Karpas-422 (cell line): ENCODE data around the gene BRD1. TPM values are rescaled to one million over a fixed set of nuclear protein-coding genes. Genes with fewer than 3 reads are reported as not detected.
"Not testable (repeated sequence)": the region's sequence is repeated elsewhere in the genome, so short reads cannot be mapped to it uniquely, and the experiment has no call there.

Experiments used
- DNase-seq: peaks from one replicate; pipeline ENCODE4 v3.0.0-alpha.2; 2015
- H2AFZ ChIP-seq: fragments of 200-600 bp; sonication (generic); 2 replicates; pipeline ENCODE4 v1.6.1; 2014; ENCODE audit warnings: antibody characterized with exemption, low read length, mixed read lengths
- H3K27ac ChIP-seq: fragments of 200-600 bp; sonication (generic); 2 replicates; pipeline ENCODE4 v1.5.1; 2014; ENCODE audit warnings: mild to moderate bottlenecking, low read length, moderate library complexity
- H3K27me3 ChIP-seq: fragments of 200-600 bp; sonication (generic); 2 replicates; pipeline ENCODE4 v1.6.1; 2014; ENCODE audit warnings: low read length, mixed read lengths
- H3K36me3 ChIP-seq: fragments of 200-600 bp; sonication (generic); 2 replicates; pipeline ENCODE4 v1.6.1; 2014; ENCODE audit warnings: low read length, mixed read lengths; ENCODE audit not compliant: insufficient read depth
- H3K4me1 ChIP-seq: fragments of 200-600 bp; sonication (generic); 2 replicates; pipeline ENCODE4 v1.6.1; 2014; ENCODE audit warnings: mild to moderate bottlenecking, low read length, mixed read lengths
- H3K4me2 ChIP-seq: fragments of 200-600 bp; sonication (generic); 2 replicates; pipeline ENCODE4 v1.6.1; 2014; ENCODE audit warnings: low read length, low read depth, mild to moderate bottlenecking; ENCODE audit not compliant: poor library complexity, severe bottlenecking
- H3K4me3 ChIP-seq: fragments of 200-600 bp; sonication (generic); 2 replicates; pipeline ENCODE4 v1.5.1; 2014; ENCODE audit warnings: mild to moderate bottlenecking, antibody characterized with exemption, low read length, mixed read lengths
- H3K79me2 ChIP-seq: fragments of 200-600 bp; sonication (generic); 2 replicates; pipeline ENCODE4 v1.6.1; 2014; ENCODE audit warnings: mild to moderate bottlenecking, low read length, mixed read lengths
- H3K9ac ChIP-seq: fragments of 200-600 bp; sonication (generic); 2 replicates; pipeline ENCODE4 v1.6.0; 2014; ENCODE audit warnings: low read length
- H3K9me2 ChIP-seq: fragments of 200-600 bp; sonication (generic), shearing (Covaris generic); replicated peaks from 2 replicates; pipeline ENCODE4 v1.6.0; 2014; ENCODE audit warnings: mild to moderate bottlenecking, low read length, moderate library complexity; ENCODE audit not compliant: insufficient read depth
- H3K9me3 ChIP-seq: fragments of 300-700, 200-600 bp; sonication (generic); 2 replicates; pipeline ENCODE4 v1.6.1; 2014; ENCODE audit warnings: low read length, mixed read lengths
- H4K20me1 ChIP-seq: fragments of 200-600 bp; sonication (generic); 2 replicates; pipeline ENCODE4 v1.6.1; 2014; ENCODE audit warnings: mild to moderate bottlenecking, antibody characterized with exemption, low read length, low read depth; ENCODE audit not compliant: insufficient read depth
- total RNA-seq: library from RNA; depleted of rRNA; stranded (reverse); fragments of >200 nt; shearing (Covaris generic); gene quantifications from 2 replicates; pipeline ENCODE4 v1.2.3, GENCODE V29; 2014; ENCODE audit warnings: low replicate concordance

Gene BRD1
- total RNA-seq, 1 experiment from 2014 or later = 16.0 TPM

DNA sequence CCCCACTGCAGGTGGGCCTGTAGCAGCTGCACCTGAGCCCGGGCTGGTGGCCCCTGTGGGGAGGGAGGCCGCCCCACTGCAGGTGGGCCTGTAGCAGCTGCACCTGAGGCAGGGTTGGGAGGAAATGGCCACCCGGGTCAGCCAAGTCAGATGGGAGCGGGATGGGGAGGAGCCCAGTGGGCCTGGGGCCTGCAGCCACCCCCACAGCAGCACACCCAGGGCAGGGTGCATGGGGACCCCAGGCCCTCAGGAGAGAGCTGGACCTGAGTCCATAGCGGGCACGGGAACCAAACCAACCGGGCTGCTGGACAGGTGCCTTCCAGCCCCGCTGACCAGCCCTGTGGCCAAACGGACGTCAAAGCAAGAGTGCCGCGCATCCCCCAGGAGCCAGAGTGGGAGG is 61.7 kb downstream of the BRD1 start:
- no peak overlapping the region for H3K9ac ChIP-seq
- H2AFZ ChIP-seq = no peak overlapping the region
- no peak for DNase-seq
- no peaks in the 10 kb centered on the region for H3K36me3 ChIP-seq
- no peaks in the 10 kb centered on the region for H3K27me3 ChIP-seq
- H3K4me3 ChIP-seq = no peak overlapping the region
- no peaks in the 10 kb centered on the region for H3K9me2 ChIP-seq
- H3K4me2 ChIP-seq = no peak overlapping the region
- no peaks in the 10 kb centered on the region for H3K4me1 ChIP-seq
- H3K79me2 ChIP-seq = no peaks in the 10 kb centered on the region
- H3K9me3 ChIP-seq = no peaks in the 10 kb centered on the region; the same call in 1 of the 2 replicates
- no peaks in the 10 kb centered on the region for H4K20me1 ChIP-seq
- no peak overlapping the region for H3K27ac ChIP-seq

DNA sequence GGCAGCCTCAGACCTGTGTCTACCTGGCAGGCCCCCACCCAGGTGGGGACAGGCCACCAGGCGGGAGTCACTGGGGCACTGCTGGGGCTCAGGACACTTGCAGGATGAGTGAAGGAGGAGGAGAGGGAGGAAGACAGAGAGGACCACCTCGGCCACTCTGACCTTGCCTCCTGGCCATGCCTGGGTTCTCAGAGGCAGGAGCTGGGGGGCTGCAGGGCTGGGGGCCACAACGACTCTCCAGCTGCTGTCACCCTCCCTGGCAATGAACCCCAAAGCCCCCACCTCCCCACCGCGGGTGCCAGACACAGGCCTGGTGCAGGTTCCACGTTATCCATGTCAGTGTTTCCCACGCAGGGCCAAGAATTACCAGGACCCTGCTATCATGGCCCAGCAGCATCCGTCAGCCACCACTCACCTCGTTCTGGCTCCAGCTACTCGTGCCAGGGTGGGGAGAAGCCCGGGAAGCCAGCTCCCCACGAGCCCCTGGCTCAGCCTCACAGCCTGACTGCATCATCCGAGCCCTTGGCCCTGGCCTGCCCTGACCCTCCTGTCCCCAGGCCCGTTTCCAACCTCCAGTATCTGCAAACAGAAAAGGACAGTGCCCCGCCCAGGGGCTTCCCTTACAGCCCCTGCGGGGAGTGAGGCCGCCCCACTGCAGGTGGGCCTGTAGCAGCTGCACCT is 62.4 kb downstream of the BRD1 start:
- Histone ChIP-seq H4K20me1 (no peaks in the 10 kb centered on the region), H3K4me1 (no peaks in the 10 kb centered on the region), H3K9ac (no peak overlapping the region), H3K9me2 (no peaks in the 10 kb centered on the region), H3K27me3 (no peaks in the 10 kb centered on the region), H3K27ac (no peak overlapping the region), H3K4me3 (no peak overlapping the region), H3K36me3 (no peaks in the 10 kb centered on the region), H3K9me3 (no peaks in the 10 kb centered on the region; the same call in 1 of the 2 replicates), H2AFZ (no peak overlapping the region), H3K4me2 (no peak overlapping the region), H3K79me2 (no peaks in the 10 kb centered on the region)
- DNase-seq = no peak

DNA sequence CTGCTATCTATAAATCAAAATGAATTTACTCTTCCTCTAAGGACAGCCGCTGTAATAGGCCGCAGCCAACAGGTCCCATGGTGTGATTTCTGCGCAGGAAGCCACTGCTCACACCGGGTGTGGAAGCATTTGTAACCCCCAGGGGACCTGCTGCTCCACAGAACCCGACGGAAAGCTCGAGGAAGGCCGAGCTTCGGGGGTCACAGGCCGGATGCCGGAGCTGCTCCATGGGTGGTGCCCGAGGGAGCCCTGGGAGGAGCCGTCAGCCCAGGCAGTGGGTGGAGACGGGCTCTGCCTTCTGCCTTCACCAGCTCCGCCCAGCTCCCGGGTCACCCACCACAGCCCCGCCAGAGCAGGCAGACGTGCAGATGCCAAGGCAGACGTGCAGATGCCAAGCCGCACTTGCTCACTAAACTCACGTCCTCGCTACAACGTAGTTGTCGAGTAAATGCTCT is 63.5 kb downstream of the BRD1 start:
- Histone ChIP-seq H3K9me2 (no peaks in the 10 kb centered on the region), H2AFZ (no peak overlapping the region), H3K9me3 (no peaks in the 10 kb centered on the region; the same call in 1 of the 2 replicates), H3K4me3 (no peak overlapping the region), H3K9ac (no peak overlapping the region), H3K36me3 (no peaks in the 10 kb centered on the region), H3K79me2 (no peaks in the 10 kb centered on the region), H3K27me3 (no peaks in the 10 kb centered on the region), H3K27ac (no peak overlapping the region), H4K20me1 (no peaks in the 10 kb centered on the region), H3K4me2 (no peak overlapping the region), H3K4me1 (no peaks in the 10 kb centered on the region)
- DNase-seq = no peak

DNA sequence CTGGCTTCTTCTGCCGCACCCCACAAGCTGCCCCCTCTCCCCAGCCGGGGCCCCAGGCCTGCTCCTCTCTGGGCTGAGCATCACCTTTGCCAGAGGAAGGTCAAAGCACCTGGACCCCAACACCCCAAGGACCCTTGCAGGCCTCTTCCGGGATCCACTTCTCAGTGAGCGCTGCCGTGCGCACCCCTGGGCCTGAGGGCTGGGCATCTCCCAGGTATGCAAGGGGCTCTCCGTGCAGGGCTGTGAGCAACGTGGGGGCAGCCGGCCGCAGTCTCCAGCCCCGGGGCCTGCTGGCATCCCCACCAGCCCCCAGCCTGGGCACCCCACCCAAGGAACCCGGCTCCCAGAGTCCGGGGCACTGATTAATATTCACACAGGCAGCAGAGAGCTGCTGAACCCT is 64.0 kb downstream of the BRD1 start:
- no peak for DNase-seq
- Histone ChIP-seq H3K27me3 (no peaks in the 10 kb centered on the region), H3K4me3 (no peak overlapping the region), H4K20me1 (no peaks in the 10 kb centered on the region), H2AFZ (no peak overlapping the region), H3K9me2 (no peaks in the 10 kb centered on the region), H3K9me3 (no peaks in the 10 kb centered on the region; the same call in 1 of the 2 replicates), H3K36me3 (no peaks in the 10 kb centered on the region), H3K27ac (no peak overlapping the region), H3K4me2 (no peak overlapping the region), H3K79me2 (no peaks in the 10 kb centered on the region), H3K9ac (no peak overlapping the region), H3K4me1 (no peaks in the 10 kb centered on the region)

DNA sequence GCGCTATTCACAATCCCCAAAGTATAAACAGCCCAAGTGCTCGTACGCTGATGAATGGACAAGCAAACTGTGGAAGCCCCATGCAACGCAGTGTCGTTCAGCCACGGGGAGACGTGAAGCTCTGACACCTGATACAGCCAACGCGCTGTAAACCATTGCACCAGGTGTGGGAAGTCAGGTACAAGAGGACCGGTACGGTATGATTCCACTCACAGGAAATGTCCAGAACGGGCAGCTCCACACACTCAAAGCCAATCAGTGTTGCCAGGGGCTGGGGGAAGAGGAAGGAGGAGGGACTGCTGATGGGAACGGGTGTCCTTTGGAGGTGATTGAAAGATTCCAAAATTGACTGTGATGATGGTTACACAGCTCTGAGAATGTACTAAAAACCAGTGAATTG is 64.5 kb downstream of the BRD1 start:
- Histone ChIP-seq H3K27ac (no peak overlapping the region), H3K36me3 (no peaks in the 10 kb centered on the region), H3K9me2 (no peaks in the 10 kb centered on the region), H3K9ac (no peak overlapping the region), H3K4me3 (no peak overlapping the region), H2AFZ (no peak overlapping the region), H3K4me1 (no peaks in the 10 kb centered on the region), H4K20me1 (no peaks in the 10 kb centered on the region), H3K9me3 (no peaks in the 10 kb centered on the region; the same call in 1 of the 2 replicates), H3K4me2 (no peak overlapping the region), H3K27me3 (no peaks in the 10 kb centered on the region), H3K79me2 (no peaks in the 10 kb centered on the region)
- DNase-seq = no peak

DNA sequence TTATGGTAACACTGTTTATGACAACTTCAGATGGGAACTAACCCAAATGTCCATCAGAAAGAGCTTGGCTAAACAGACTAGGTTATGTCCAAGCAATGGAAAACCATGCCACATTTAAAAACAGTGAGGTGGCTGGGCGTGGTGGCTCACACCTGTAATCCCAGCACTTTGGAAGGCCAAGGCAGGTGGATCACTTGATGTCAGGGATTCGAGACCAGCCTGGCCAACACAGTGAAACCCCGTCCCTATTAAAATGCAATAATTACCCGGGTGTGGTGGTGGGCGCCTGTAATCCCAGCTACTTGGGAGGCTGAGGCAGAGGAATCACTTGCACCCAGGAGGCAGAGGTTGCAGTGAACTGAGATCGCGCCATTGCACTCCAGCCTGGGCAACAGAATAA is 65.1 kb downstream of the BRD1 start:
- not testable (repeated sequence) for H4K20me1 ChIP-seq, H3K27me3 ChIP-seq, H3K4me1 ChIP-seq, H3K36me3 ChIP-seq, H2AFZ ChIP-seq, H3K9ac ChIP-seq, H3K9me3 ChIP-seq, DNase-seq, H3K79me2 ChIP-seq, H3K4me2 ChIP-seq, H3K9me2 ChIP-seq, H3K27ac ChIP-seq, H3K4me3 ChIP-seq

DNA sequence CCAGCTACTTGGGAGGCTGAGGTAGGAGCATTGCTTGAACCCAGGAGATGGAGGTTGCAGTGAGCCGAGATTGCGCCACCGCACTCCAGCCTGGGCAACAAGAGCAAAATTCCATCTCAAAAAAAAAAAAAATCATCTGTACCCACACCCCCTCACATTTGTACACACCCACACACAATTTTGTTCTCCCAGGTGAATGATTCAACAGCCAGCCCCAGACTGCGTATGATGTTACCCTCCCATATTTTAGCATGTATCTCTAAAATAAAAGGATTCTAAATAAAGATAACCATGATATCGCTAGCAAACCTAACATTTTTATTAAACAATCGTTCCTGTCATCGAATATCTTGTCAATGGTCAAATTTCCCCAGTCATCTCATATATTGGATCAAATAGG is 65.8 kb downstream of the BRD1 start:
- Histone ChIP-seq H4K20me1 (no peaks in the 10 kb centered on the region), H3K79me2 (no peaks in the 10 kb centered on the region), H3K4me2 (no peak overlapping the region), H3K9me3 (no peaks in the 10 kb centered on the region; the same call in 1 of the 2 replicates), H3K9me2 (no peaks in the 10 kb centered on the region), H3K9ac (no peak overlapping the region), H3K27me3 (no peaks in the 10 kb centered on the region), H3K27ac (no peak overlapping the region), H3K4me3 (no peak overlapping the region), H3K4me1 (no peaks in the 10 kb centered on the region), H2AFZ (no peak overlapping the region), H3K36me3 (no peaks in the 10 kb centered on the region)
- DNase-seq = no peak

DNA sequence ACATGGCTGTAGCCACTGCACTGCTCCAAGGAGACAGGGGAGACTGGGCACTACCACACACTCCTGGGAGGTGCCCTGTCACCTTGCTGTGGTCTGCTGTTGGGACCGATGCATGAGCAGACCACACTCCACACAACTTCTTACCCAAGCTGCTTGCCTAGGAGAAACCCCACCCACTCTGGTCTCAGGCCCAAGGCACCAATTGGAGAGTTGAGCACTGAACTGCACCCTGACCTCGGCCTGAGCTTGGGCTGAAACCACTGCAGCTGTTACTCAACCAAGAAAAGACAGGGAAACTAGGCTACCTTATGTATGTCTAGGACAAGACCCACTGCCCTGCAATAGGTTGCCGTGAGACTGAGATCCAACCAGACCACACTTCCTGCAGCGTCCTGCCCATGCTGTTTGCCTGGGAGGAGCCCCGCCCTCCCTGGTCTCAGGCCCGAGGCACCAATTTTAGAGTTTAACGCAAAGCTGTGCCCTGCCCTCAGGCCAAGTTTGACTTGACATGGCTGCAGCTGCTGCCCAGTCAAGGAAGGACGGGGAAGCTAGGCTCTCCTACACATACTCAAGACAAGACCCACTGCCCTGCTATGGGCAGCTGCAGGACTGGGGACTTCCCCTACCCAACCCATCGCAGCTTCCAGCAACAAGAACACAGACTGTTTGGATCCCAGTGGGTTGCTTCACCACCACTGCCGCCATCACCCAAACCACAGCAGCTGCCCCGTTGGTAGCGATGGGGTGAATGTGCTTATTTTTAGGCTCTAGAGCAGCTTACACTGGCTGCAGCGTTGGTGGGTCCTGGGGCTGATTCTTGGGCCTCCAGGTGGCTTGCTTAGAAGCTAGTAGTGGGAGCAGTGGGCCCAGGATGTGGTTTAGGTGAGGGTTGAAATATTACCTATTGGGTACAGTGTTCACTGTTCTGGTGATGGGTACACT is 66.8 kb downstream of the BRD1 start:
- Histone ChIP-seq H3K27me3 (no peaks in the 10 kb centered on the region), H3K9me2 (no peaks in the 10 kb centered on the region), H3K9me3 (no peaks in the 10 kb centered on the region), H3K4me1 (no peaks in the 10 kb centered on the region), H3K79me2 (no peaks in the 10 kb centered on the region), H3K4me2 (no peak overlapping the region), H4K20me1 (no peaks in the 10 kb centered on the region), H3K9ac (no peak overlapping the region), H3K27ac (no peak overlapping the region), H3K36me3 (no peaks in the 10 kb centered on the region), H2AFZ (no peak overlapping the region), H3K4me3 (no peak overlapping the region)
- no peak for DNase-seq
